Mucosa of gallbladder (tissue), 1 donor: ENCODE data around the gene MCF2L. TPM values are rescaled to one million over a fixed set of nuclear protein-coding genes. Genes with fewer than 3 reads are reported as not detected.

Source experiments
- DNase-seq: peaks from one replicate; pipeline ENCODE4 v3.0.0-alpha.2; 2020; ENCODE audit warnings: low spot score
- total RNA-seq: library from RNA; stranded (reverse); gene quantifications from one replicate; pipeline ENCODE4 v1.2.1, GENCODE V29; 2021
- donor health status: DM: no; HTN: no; CAD: no.

Gene MCF2L
- total RNA-seq, 1 donor from 2014 or later = 91.8 TPM

GRCh38 chr13:112979406-112979902, 10.4 kb downstream of the MCF2L start:
- no peak for DNase-seq

- no peak for DNase-seq
Measured at GRCh38 chr13:112980434-112980833, 11.4 kb downstream of the MCF2L start.

GRCh38 chr13:112981451-112981850, 12.4 kb downstream of the MCF2L start:
- DNase-seq = no peak

- no peak for DNase-seq
Measured at GRCh38 chr13:112982281-112983041, 13.4 kb downstream of the MCF2L start.

- no peak for DNase-seq
Measured at GRCh38 chr13:112983042-112983305, 14.0 kb downstream of the MCF2L start.

- DNase-seq = no peak
Measured at GRCh38 chr13:112983428-112984196, 14.6 kb downstream of the MCF2L start.

GRCh38 chr13:112984501-112984900, 15.5 kb downstream of the MCF2L start:
- DNase-seq = no peak

- no peak for DNase-seq
Measured at GRCh38 chr13:112984954-112985802, 16.2 kb downstream of the MCF2L start.

- DNase-seq = no peak
Measured at GRCh38 chr13:112985803-112986408, 16.9 kb downstream of the MCF2L start.

- DNase-seq = no peak
Measured at GRCh38 chr13:112986470-112986869, 17.5 kb downstream of the MCF2L start.

- DNase-seq = no peak
Measured at GRCh38 chr13:112986946-112987681, 18.1 kb downstream of the MCF2L start.

- no peak for DNase-seq
Measured at GRCh38 chr13:112987682-112988024, 18.6 kb downstream of the MCF2L start.

- DNase-seq = peak; percentile 44
Measured at GRCh38 chr13:112990783-112991182, 21.8 kb downstream of the MCF2L start.

GRCh38 chr13:112991609-112992008, 22.6 kb downstream of the MCF2L start:
- DNase-seq = no peak

- no peak for DNase-seq
Measured at GRCh38 chr13:112992931-112993680, 24.1 kb downstream of the MCF2L start.

GRCh38 chr13:112994084-112994780, 25.2 kb downstream of the MCF2L start:
- no peak for DNase-seq

GRCh38 chr13:112994781-112995355, 25.9 kb downstream of the MCF2L start:
- DNase-seq = no peak

- DNase-seq = no peak
Measured at GRCh38 chr13:112995395-112996191, 26.6 kb downstream of the MCF2L start.

GRCh38 chr13:112996671-112997091, 27.7 kb downstream of the MCF2L start:
- DNase-seq = no peak
